ENCODE data around the gene HACL1. TPM values are rescaled to one million over a fixed set of nuclear protein-coding genes. Genes with fewer than 3 reads are reported as not detected.

HACL1 gene
- total RNA-seq, 2 donors from 2014 or later = 25.2 to 25.9 TPM

DNA sequence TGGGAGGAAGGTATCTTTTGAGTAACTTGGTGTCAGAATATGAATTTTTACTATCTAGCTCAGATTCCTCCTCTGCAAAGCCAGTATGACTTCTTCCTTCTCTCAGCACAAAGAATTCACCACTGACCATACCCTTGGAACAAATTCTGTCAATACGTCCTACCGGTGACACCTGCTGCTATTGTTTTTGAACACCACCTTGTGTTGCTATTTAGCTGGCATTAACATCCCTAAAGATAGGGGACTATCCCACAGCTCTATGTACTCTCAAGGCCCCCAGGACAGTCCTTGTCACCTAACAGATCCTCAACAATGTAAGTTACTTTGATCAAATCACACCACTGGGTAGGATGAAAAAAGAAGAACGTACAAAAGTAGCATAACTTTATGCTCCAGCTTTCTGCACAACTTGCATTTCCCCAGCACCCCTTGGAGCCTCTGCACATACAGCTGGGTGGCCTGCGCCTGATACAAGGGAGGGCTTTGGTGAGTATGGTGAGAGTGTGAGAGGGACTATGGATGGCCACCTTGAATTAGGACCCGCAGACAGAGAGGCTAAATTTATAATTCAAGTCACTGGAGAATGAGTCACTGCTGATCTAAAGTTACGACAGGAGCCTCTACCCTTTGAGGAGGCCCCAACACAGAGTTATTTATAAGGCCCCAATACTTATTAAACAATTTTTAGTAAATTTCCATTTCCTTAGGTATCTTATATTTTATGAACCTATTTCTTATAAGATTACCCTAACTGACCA, 77.5 kb downstream of the HACL1 start:
- H3K27ac Mint-ChIP-seq = no peak overlapping the region
- H3K27me3 Mint-ChIP-seq (ENCODE audit: low read depth) = peaks cover 11% of the 10 kb centered on the region
- H3K9me3 Mint-ChIP-seq = no peaks in the 10 kb centered on the region
- H3K4me3 Mint-ChIP-seq = no peak overlapping the region
- DNase-seq = no peak
- ATAC-seq (replicated peaks in 1 of 2) = no peak
- peaks cover 27% of the 10 kb centered on the region for H3K4me1 Mint-ChIP-seq (ENCODE audit: low read depth)
- no peaks in the 10 kb centered on the region for H3K36me3 Mint-ChIP-seq (ENCODE audit: insufficient read depth in 2 of 2)

DNA sequence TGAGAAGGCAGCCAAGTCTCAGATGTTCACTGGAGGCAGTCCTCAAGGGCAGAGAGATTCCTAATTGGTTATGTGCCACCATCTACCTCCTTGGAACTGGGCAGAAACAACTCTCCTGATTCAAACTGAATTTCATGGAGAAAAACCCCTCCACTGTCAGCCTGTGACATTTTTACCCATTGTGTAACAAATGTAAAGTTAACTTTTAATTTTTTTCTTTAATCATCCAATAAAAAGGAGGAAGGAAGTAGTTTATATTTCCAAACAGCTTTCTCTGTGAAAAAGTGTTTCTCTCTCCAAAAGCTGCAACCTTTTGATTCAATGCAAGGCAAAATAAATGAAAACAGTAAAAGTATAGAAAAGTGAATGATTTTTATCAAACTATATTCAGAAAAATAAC, 79.4 kb downstream of the HACL1 start:
- H3K4me1 Mint-ChIP-seq (ENCODE audit: low read depth) = peaks cover 24% of the 10 kb centered on the region
- DNase-seq = no peak
- H3K27ac Mint-ChIP-seq = no peak overlapping the region
- no peak for ATAC-seq (replicated peaks in 1 of 2)
- H3K9me3 Mint-ChIP-seq = no peaks in the 10 kb centered on the region
- no peaks in the 10 kb centered on the region for H3K36me3 Mint-ChIP-seq (ENCODE audit: insufficient read depth in 2 of 2)
- H3K4me3 Mint-ChIP-seq = no peak overlapping the region
- peaks cover 11% of the 10 kb centered on the region for H3K27me3 Mint-ChIP-seq (ENCODE audit: low read depth)

DNA sequence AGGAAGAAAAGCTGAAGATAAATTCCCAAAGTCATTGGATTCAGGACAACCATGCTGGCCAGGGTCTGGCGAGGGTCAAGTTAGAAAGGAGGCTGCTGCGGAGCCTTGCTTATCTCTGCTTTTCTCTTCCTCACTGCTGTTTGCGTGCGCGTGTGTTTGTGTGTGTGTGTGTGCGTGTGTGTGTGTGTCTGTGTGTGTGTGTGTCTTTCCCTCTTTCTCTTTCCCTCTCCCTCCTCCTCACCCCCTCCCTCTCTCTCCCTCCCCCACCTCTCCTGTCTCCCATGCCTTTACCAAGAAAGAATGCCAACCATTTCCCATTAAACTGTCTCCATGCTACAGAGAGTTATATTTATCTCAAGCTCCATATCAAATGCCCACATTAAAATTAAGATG, 79.8 kb downstream of the HACL1 start, which contains the start of gene COLQ:
TSS of gene COLQ (minus strand) at position 134 of the 393 bp plus-strand sequence. CDS start at position 53, 81 bp downstream.
- Mint-ChIP-seq H3K27ac (no peak within 1 kb of the TSS), H3K4me1 (ENCODE audit: low read depth) (peaks cover 24% of the 10 kb centered on the region), H3K36me3 (ENCODE audit: insufficient read depth in 2 of 2) (no peaks in the 10 kb centered on the region), H3K4me3 (peak within 1 kb of the TSS in 1 of 2 donors; percentile 47), H3K9me3 (no peaks in the 10 kb centered on the region), H3K27me3 (ENCODE audit: low read depth) (peaks cover 11% of the 10 kb centered on the region)
- ATAC-seq (replicated peaks in 1 of 2) = no peak
- DNase-seq = no peak

DNA sequence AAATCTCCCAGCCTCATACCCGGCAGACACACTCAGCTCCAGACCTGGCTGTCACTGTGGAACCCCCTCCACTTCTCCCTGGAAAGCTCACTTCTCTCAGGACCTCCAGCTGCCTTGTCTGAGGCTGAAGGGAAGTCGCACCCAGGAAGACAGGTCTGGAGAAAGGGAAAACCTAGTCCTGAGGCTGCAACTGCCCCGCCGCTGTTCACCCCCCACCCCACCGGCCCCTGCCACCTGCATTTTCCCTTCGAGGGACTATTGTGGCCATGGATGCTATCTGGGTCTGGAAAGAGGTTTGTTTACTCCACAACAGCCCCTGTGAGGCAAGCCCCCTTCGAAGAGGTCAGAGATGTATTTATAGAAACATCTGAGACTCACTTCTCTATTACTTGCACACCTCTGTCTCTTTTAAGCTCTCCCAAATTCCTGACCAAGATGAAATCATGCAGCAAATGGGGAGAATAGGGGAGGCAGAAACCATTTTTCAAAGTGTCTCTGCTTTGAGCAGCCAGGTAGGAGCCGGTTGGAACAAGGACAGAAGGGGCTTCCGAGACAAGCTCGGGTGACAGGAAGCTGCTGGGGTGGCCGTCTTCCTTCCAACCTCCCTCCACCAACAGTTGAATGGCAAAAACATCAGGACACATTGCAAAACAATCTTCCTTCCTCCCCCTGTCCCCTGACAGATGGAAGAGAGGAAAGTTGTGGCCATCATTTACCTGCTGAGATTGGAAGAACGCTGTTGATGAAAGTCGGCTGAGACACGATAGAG, 80.4 kb downstream of the HACL1 start:
- H3K27me3 Mint-ChIP-seq (ENCODE audit: low read depth) = peaks cover 11% of the 10 kb centered on the region
- H3K4me3 Mint-ChIP-seq = peak overlapping the region in 1 of 2 donors; percentile 47
- ATAC-seq (replicated peaks in 1 of 2) = no peak
- no peaks in the 10 kb centered on the region for H3K9me3 Mint-ChIP-seq
- no peak overlapping the region for H3K27ac Mint-ChIP-seq
- no peak for DNase-seq
- H3K4me1 Mint-ChIP-seq (ENCODE audit: low read depth) = peaks cover 24% of the 10 kb centered on the region
- H3K36me3 Mint-ChIP-seq (ENCODE audit: insufficient read depth in 2 of 2) = no peaks in the 10 kb centered on the region

DNA sequence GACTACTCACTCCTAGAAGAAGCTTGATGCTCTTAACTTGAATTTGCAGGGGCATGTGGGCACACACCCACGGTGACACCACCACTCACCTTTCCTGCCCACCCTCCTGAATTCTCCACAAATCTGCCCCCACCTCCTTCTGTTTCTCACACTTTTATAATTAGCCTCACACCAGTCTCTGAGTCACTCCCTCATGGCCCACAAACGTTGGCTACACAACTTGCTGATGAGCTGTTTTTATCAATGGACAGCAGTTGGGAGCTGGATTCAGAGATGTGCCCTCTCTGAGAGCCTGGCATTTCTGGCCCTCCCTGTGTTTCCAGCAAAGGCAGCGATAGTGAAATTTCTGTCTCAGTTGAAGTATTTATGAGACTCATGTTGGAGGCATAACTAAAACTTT, 81.2 kb downstream of the HACL1 start:
- Mint-ChIP-seq H3K4me3 (peak overlapping the region in 1 of 2 donors; percentile 2), H3K36me3 (ENCODE audit: insufficient read depth in 2 of 2) (no peaks in the 10 kb centered on the region), H3K4me1 (ENCODE audit: low read depth) (peaks cover 24% of the 10 kb centered on the region), H3K9me3 (no peaks in the 10 kb centered on the region), H3K27me3 (ENCODE audit: low read depth) (peaks cover 11% of the 10 kb centered on the region), H3K27ac (no peak overlapping the region)
- peak; percentile 3 to 5 for DNase-seq
- peak in 1 of 2 donors; percentile 53 for ATAC-seq (replicated peaks in 1 of 2)

DNA sequence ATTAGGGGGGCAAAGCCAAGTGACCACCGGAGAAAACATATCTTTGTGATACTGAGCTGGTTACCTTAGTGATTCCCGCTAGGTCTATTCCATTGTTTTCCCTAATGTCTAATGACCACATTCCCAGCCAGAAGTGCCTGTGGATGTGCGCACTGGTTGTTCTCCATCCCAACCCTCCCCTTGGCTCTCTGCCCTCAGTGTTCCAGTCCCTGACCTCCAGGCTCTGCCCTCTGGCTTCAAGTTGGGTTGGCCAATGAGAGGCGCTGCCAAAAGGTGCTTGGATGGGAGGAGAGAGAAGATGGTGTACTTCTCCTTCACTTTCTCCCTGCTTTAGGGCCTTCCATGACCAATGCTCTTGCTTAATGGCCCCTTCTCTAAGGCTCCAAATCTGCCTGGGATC, 82.3 kb downstream of the HACL1 start:
- H3K9me3 Mint-ChIP-seq = no peaks in the 10 kb centered on the region
- no peak for DNase-seq
- H3K27ac Mint-ChIP-seq = no peak overlapping the region
- no peak overlapping the region for H3K4me3 Mint-ChIP-seq
- H3K27me3 Mint-ChIP-seq (ENCODE audit: low read depth) = peaks cover 11% of the 10 kb centered on the region
- no peaks in the 10 kb centered on the region for H3K36me3 Mint-ChIP-seq (ENCODE audit: insufficient read depth in 2 of 2)
- peaks cover 24% of the 10 kb centered on the region for H3K4me1 Mint-ChIP-seq (ENCODE audit: low read depth)
- ATAC-seq (replicated peaks in 1 of 2) = no peak

DNA sequence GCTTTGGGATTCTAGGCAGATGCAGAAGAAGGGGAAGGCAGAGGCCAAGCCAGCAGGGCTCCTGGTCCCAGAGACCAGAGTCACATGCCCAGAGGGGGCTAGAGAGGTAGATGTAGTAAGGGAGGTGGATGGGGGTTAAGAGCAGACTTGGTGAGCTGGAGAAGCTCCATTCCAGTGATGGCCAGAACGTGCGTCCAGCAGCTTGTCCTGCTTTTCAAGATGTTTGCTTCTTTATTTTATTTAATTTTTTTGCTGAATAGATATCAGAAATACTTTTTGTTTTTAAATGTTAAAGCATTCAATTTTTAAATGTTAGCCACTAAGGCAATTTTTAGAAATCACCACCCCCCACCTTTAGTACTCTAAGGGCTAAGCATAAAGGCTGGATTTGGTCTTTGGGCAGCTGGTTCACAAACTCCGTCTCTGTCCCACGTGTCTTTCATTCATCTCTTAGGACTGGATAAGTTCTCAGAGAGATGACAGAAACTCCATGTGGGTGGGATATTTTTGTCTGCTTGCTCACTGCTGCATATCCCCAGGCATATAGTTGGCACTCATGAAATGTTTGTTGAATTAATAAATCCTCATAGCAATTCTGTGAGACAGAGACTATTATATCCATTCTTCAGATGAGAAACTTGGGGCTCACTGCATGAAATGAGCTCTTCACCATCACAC, 86.6 kb downstream of the HACL1 start:
- no peaks in the 10 kb centered on the region for H3K27me3 Mint-ChIP-seq (ENCODE audit: low read depth)
- DNase-seq (no peak), ATAC-seq (replicated peaks in 1 of 2) (no peak)
- peaks cover 2% of the 10 kb centered on the region for H3K4me1 Mint-ChIP-seq (ENCODE audit: low read depth)
- H3K36me3 Mint-ChIP-seq (ENCODE audit: insufficient read depth in 2 of 2) = no peaks in the 10 kb centered on the region
- H3K27ac Mint-ChIP-seq = no peak overlapping the region
- H3K4me3 Mint-ChIP-seq = no peak overlapping the region
- H3K9me3 Mint-ChIP-seq = no peaks in the 10 kb centered on the region

DNA sequence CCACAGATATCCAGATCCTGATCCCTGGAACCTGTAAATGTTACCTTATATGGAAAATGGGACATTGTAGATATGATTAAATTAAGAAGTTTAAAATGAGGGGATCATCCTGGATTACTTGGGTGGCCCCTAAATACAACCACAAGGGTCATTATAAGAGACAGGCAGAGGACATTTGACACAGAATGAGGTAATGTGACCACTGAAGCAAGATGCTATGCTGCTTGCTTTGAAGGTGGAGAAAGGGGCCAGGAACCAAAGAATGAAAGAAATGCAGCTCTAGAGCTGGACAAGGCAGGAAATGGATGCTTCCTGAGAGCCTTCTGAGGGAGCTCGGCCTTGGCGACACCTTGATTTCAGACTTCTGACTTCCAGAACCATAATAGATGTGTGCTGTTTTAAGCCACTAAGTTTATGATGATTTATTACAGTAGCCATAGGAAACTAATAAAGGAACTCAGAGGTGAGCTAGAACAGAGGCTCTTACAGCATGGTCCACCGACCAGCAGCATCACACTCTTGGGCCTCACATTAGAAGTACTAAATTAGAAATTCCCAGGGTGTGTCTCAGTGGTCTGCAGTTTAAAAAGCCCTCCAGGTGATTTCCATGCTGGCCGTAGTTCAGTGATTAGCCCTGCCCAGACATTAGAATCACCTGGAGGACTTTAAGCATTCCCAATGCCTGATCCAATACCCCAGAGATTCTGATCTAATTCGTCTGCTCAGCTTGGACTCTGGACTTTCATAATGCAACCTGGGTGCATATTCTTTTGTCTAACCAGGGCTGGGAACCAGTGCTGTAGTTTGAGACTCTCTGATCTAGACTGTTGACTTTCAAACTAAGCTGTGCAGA, 87.3 kb downstream of the HACL1 start:
- H3K27me3 Mint-ChIP-seq (ENCODE audit: low read depth) = no peaks in the 10 kb centered on the region
- no peak overlapping the region for H3K4me3 Mint-ChIP-seq
- no peaks in the 10 kb centered on the region for H3K9me3 Mint-ChIP-seq
- H3K36me3 Mint-ChIP-seq (ENCODE audit: insufficient read depth in 2 of 2) = no peaks in the 10 kb centered on the region
- no peaks in the 10 kb centered on the region for H3K4me1 Mint-ChIP-seq (ENCODE audit: low read depth)
- H3K27ac Mint-ChIP-seq = no peak overlapping the region
- ATAC-seq (replicated peaks in 1 of 2) (no peak), DNase-seq (no peak)

DNA sequence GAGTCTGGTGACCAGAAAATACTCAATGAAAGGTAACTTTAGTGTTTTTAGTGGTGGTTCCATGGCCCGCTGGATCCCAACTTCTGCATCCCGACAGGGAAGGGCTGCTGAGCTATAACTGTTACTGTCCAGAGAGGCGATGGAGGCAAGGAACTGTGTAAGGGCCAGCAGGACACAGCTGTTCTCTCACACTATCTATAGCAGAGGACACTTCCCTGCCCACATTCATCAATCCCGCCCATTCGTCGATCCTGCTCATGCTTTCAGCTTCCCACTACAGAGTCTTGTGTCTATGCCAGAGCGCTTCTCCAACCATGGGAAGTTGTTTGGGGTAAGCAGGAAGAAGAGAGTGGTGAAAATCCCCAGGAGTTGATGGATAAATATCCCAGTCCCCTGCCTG, 88.3 kb downstream of the HACL1 start:
- Mint-ChIP-seq H3K4me1 (ENCODE audit: low read depth) (no peaks in the 10 kb centered on the region), H3K27ac (no peak overlapping the region), H3K4me3 (no peak overlapping the region), H3K36me3 (ENCODE audit: insufficient read depth in 2 of 2) (no peaks in the 10 kb centered on the region), H3K9me3 (no peaks in the 10 kb centered on the region), H3K27me3 (ENCODE audit: low read depth) (no peaks in the 10 kb centered on the region)
- DNase-seq = no peak
- ATAC-seq (replicated peaks in 1 of 2) = no peak

DNA sequence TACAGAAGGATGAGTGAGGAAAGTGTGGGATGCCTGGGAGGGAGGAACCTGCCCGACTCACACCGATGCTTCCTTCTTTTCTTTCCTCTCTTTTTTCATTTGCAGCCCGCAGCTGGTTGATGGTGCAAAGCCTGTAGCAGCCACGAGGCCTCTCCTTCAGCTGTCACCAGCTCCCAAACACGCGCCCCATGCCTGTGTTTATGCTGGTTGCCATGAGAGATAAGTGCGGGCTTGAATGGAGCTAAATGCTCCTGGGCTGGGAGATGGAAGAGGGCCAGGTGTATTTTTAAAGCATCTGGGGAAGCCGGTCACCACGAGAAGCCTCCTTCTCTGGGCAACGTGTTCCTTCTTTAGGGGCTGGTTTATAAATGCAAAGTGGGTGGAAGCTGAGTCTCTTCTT, 89.2 kb downstream of the HACL1 start:
- DNase-seq = no peak
- Mint-ChIP-seq H3K27me3 (ENCODE audit: low read depth) (no peaks in the 10 kb centered on the region), H3K27ac (no peak overlapping the region), H3K4me3 (no peak overlapping the region), H3K36me3 (ENCODE audit: insufficient read depth in 2 of 2) (no peaks in the 10 kb centered on the region), H3K4me1 (ENCODE audit: low read depth) (no peaks in the 10 kb centered on the region), H3K9me3 (no peaks in the 10 kb centered on the region)
- no peak for ATAC-seq (replicated peaks in 1 of 2)

DNA sequence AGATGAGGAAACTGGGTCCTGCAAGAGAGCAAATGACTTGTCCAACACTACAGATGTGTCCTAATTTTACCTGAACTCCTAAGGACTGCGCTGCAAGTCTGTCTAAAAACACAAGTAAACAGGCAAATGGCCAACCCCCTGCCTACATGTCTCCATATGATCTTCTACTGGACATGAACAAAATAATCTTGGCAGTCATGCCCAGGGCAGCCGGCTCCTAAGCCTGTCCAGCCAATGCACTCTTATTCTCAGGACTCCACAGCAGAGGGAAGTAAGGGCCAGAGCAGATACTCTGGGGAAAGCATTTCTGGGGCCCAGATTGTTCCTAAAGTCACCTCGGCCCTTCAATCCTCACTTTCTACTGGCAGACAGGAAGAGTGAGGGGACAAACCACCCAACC, 90.2 kb downstream of the HACL1 start:
- Mint-ChIP-seq H3K9me3 (no peaks in the 10 kb centered on the region), H3K4me1 (ENCODE audit: low read depth) (no peaks in the 10 kb centered on the region), H3K27ac (no peak overlapping the region), H3K27me3 (ENCODE audit: low read depth) (no peaks in the 10 kb centered on the region), H3K4me3 (no peak overlapping the region), H3K36me3 (ENCODE audit: insufficient read depth in 2 of 2) (no peaks in the 10 kb centered on the region)
- DNase-seq (no peak), ATAC-seq (replicated peaks in 1 of 2) (no peak)

Data from activated T-cell treated with anti-CD3 and anti-CD28 coated beads, Interleukin-2, amount 50 U/mL, for 72 hours (primary cell).